Measurements from ENCODE around the gene RNF10. TPM values are rescaled to one million over a fixed set of nuclear protein-coding genes. Genes with fewer than 3 reads are reported as not detected.

Gene RNF10
- total RNA-seq, 6 experiments from 2014 or later, result 145 to 203 (median 158) TPM

DNA sequence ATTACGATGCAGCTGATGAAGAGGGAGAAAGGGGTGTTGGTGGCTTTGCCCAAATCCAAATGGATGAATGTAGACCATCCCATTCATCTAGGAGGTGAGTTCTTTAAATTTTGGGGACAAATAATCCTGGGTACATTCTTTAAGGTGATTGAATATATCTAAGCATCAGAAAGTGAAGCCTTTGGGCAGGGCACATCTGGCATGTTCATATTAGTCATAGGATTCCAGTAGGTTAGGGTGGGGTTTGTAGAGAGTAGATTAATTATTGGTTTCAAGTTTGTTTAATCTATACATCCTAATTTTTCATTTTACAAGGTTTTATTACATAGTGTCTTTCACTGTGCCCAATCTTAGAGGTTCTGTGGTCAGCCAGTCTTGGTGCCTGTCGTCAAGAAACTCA is 23.4 kb downstream of the RNF10 start:
- Mint-ChIP-seq H3K36me3 (ENCODE audit: low read depth) (peaks cover 25% of the 10 kb centered on the region), H3K27ac (peak overlapping the region; percentile 7; the same call in 1 of the 2 replicates), H3K27me3 (ENCODE audit: insufficient read depth) (peaks cover 2% of the 10 kb centered on the region; the same call in 1 of the 2 replicates), H3K4me3 (no peak overlapping the region), H3K4me1 (ENCODE audit: low read depth) (peaks cover 11% of the 10 kb centered on the region), H3K9me3 (no peaks in the 10 kb centered on the region)
- TF ChIP-seq, protein P1, sequence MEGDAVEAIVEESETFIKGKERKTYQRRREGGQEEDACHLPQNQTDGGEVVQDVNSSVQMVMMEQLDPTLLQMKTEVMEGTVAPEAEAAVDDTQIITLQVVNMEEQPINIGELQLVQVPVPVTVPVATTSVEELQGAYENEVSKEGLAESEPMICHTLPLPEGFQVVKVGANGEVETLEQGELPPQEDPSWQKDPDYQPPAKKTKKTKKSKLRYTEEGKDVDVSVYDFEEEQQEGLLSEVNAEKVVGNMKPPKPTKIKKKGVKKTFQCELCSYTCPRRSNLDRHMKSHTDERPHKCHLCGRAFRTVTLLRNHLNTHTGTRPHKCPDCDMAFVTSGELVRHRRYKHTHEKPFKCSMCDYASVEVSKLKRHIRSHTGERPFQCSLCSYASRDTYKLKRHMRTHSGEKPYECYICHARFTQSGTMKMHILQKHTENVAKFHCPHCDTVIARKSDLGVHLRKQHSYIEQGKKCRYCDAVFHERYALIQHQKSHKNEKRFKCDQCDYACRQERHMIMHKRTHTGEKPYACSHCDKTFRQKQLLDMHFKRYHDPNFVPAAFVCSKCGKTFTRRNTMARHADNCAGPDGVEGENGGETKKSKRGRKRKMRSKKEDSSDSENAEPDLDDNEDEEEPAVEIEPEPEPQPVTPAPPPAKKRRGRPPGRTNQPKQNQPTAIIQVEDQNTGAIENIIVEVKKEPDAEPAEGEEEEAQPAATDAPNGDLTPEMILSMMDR (IDR thresholded peaks at IDR 0.05), result no peak
- DNase-seq, result no peak

- Mint-ChIP-seq H3K36me3 (ENCODE audit: low read depth) (peaks cover 27% of the 10 kb centered on the region), H3K4me3 (no peak overlapping the region), H3K9me3 (no peaks in the 10 kb centered on the region), H3K27me3 (ENCODE audit: insufficient read depth) (peaks cover 2% of the 10 kb centered on the region; the same call in 1 of the 2 replicates), H3K27ac (no peak overlapping the region), H3K4me1 (ENCODE audit: low read depth) (peaks cover 1% of the 10 kb centered on the region)
- no peak for DNase-seq
- TF ChIP-seq, protein P1 (IDR thresholded peaks at IDR 0.05), result no peak
These were observed 28.8 kb downstream of the RNF10 start for GRCh38 chr12:120562906-120563305.

DNA sequence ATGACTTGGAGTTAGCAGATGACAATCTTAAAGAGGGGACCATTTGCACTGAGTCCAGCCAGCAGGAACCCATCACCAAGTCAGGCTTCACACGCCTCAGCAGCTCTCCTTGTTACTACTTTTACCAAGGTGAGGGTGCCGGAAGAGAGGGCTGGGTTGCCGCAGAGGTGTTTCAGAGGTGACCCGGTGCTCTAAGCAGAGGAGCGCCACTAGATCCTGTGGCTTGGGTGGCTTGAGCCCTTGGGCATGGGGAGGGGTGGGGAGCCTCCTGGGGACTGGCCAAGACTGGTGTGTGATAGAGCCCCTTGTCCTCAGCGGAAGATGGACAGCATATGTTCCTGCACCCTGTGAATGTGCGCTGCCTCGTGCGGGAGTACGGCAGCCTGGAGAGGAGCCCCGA is 29.3 kb downstream of the RNF10 start:
- H3K9me3 Mint-ChIP-seq, result no peaks in the 10 kb centered on the region
- peaks cover 26% of the 10 kb centered on the region for H3K36me3 Mint-ChIP-seq (ENCODE audit: low read depth)
- peaks cover 2% of the 10 kb centered on the region; the same call in 1 of the 2 replicates for H3K27me3 Mint-ChIP-seq (ENCODE audit: insufficient read depth)
- TF ChIP-seq, protein P1 (IDR thresholded peaks at IDR 0.05), result no peak
- H3K27ac Mint-ChIP-seq, result no peak overlapping the region
- H3K4me3 Mint-ChIP-seq, result no peak overlapping the region
- no peaks in the 10 kb centered on the region for H3K4me1 Mint-ChIP-seq (ENCODE audit: low read depth)
- DNase-seq, result no peak

DNA sequence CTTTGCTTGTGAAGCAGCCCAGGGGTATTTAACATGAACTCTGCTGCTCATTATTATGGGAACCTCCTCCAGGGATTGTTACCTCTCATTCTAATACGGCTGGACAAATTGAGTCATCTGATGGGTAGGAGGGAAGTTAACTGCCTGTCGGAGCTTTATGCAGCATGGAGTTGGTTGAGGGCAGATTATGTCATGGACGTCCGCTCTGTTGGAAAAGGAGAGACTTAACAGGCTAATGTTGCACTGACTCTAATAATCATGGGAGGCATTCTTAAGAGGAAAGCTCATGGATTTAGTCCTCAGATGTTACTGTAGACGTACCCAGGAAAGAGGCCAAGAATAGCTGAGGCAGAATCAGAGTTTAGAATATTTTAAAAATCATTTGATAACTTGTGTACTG is 37.1 kb downstream of the RNF10 start:
- Mint-ChIP-seq H3K36me3 (ENCODE audit: low read depth) (peaks cover 46% of the 10 kb centered on the region), H3K4me3 (no peak overlapping the region)

GRCh38 chr12:120573560-120573959 is 39.4 kb downstream of the RNF10 start:
- H3K36me3 Mint-ChIP-seq (ENCODE audit: low read depth), result peaks cover 45% of the 10 kb centered on the region

More for the DNA sequence above, 37.1 kb downstream of the RNF10 start:
- Mint-ChIP-seq H3K4me1 (ENCODE audit: low read depth) (peaks cover 15% of the 10 kb centered on the region), H3K9me3 (no peaks in the 10 kb centered on the region), H3K27ac (peak overlapping the region; percentile 54), H3K27me3 (ENCODE audit: insufficient read depth) (no peaks in the 10 kb centered on the region)
- DNase-seq, result peak; percentile 15
- TF ChIP-seq, protein P1 (IDR thresholded peaks at IDR 0.05), result no peak

More at GRCh38 chr12:120573560-120573959, 39.4 kb downstream of the RNF10 start:
- Mint-ChIP-seq H3K27ac (peak overlapping the region; percentile 24), H3K4me3 (no peak overlapping the region), H3K4me1 (ENCODE audit: low read depth) (peaks cover 15% of the 10 kb centered on the region), H3K27me3 (ENCODE audit: insufficient read depth) (no peaks in the 10 kb centered on the region; the same call in 1 of the 2 replicates), H3K9me3 (no peaks in the 10 kb centered on the region)
- TF ChIP-seq, protein P1 (IDR thresholded peaks at IDR 0.05), result no peak
- no peak for DNase-seq

All from HFFc6 (cell line).